Peyer's patch (tissue), 4 donors: Measurements from ENCODE around the gene CCNQ.

ENCODE experiments used
- CTCF ChIP-seq, 6 experiments: fragments of 450-650 bp in 4 of 6; fragments of 200-600 bp in 2 of 6; sonication (generic) in 1 of 6; IDR thresholded peaks; one replicate each; pipeline ENCODE4 v1.5.1; 2017 to 2019; ENCODE audit warnings: antibody characterized with exemption in 6 of 6, mild to moderate bottlenecking in 3 of 6, moderate library complexity in 1 of 6
- POLR2A ChIP-seq, 2 donors: fragments of 450-650 bp; IDR thresholded peaks; one replicate each; pipeline ENCODE4 v1.5.1; 2017; ENCODE audit warnings: antibody characterized with exemption in 2 of 2, mild to moderate bottlenecking in 2 of 2, moderate library complexity in 2 of 2

- TF ChIP-seq CTCF (IDR thresholded peaks at IDR 0.05) (no peak), POLR2A (IDR thresholded peaks at IDR 0.05) (no peak)
Measured at GRCh38 chrX:153637121-153638040, 38.4 kb upstream of the CCNQ start.
